K562 (cell line): ENCODE measurements around the gene CRYBG2. TPM values are rescaled to one million over a fixed set of nuclear protein-coding genes. Genes with fewer than 3 reads are reported as not detected.
A peak's percentile ranks its signal among the peaks of the same experiment; 100 is the strongest.

Experiments
- C11orf30 ChIP-seq: fragments of 450-650 bp; IDR thresholded peaks from 2 replicates; pipeline ENCODE4 v1.6.1; 2016; ENCODE audit warnings: low read depth, mild to moderate bottlenecking
- ESRRB ChIP-seq: fragments of 250-450 bp; sonication (Bioruptor Pico); IDR thresholded peaks from 2 replicates; pipeline ENCODE4 v1.5.0; 2020; ENCODE audit warnings: mild to moderate bottlenecking, moderate library complexity, borderline replicate concordance
- ETV6 ChIP-seq, 3 experiments: fragments of 150-350 bp in 1 of 3; sonication (generic) in 1 of 3; formaldehyde crosslinking in 1 of 3; IDR thresholded peaks; 2 replicates each; pipeline versions ENCODE4 v1.6.1 to v1.8.0; 2014 to 2022; ENCODE audit warnings: borderline replicate concordance in 2 of 3, low read depth in 2 of 3, antibody characterized with exemption in 1 of 3, low read length in 1 of 3, mild to moderate bottlenecking in 1 of 3, missing genetic modification reagents in 1 of 3
- GTF2A2 ChIP-seq: IDR thresholded peaks from 2 replicates; pipeline ENCODE4 v1.6.1; 2016; ENCODE audit warnings: mild to moderate bottlenecking, missing genetic modification characterization, missing compliant biosample characterization
- LCOR ChIP-seq: sonication (generic); formaldehyde crosslinking; IDR thresholded peaks from 2 replicates; pipeline ENCODE4 v1.8.0; 2022; ENCODE audit warnings: mild to moderate bottlenecking, missing genetic modification reagents
- MTA3 ChIP-seq: fragments of 450-650 bp; formaldehyde crosslinking; IDR thresholded peaks from 2 replicates; pipeline ENCODE4 v1.6.1; 2017; ENCODE audit warnings: mild to moderate bottlenecking, borderline replicate concordance
- POLR2AphosphoS5 ChIP-seq: IDR thresholded peaks from 2 replicates; pipeline ENCODE4 v1.6.1; 2011; ENCODE audit warnings: mild to moderate bottlenecking, low read depth, low read length, moderate library complexity; ENCODE audit not compliant: control insufficient read depth, insufficient read depth
- RB1 ChIP-seq: fragments of 450-650 bp; IDR thresholded peaks from 2 replicates; pipeline ENCODE4 v1.6.1; 2017; ENCODE audit warnings: low read depth, mild to moderate bottlenecking
- RCOR1 ChIP-seq, 2 experiments: IDR thresholded peaks; 2 replicates each; pipeline ENCODE4 v1.6.1; 2012; ENCODE audit warnings: low read depth in 2 of 2, low read length in 2 of 2, borderline replicate concordance in 1 of 2, improper control_type of control experiment in 1 of 2
- SAFB ChIP-seq: fragments of 200-400 bp; formaldehyde crosslinking; IDR thresholded peaks from 2 replicates; pipeline ENCODE4 v1.6.1; 2017; ENCODE audit warnings: low read depth, low read length, borderline replicate concordance
- SMARCB1 ChIP-seq: IDR thresholded peaks from 2 replicates; pipeline ENCODE4 v1.6.1; 2011; ENCODE audit warnings: improper control_type of control experiment, low read depth; ENCODE audit not compliant: insufficient read length
- SMARCC2 ChIP-seq: fragments of 450-650 bp; IDR thresholded peaks from 2 replicates; pipeline ENCODE4 v1.6.1; 2017; ENCODE audit warnings: antibody characterized with exemption, moderate library complexity, mild to moderate bottlenecking, low read depth
- SRSF1 ChIP-seq: fragments of 200-400 bp; formaldehyde crosslinking; IDR thresholded peaks from 2 replicates; pipeline ENCODE4 v1.6.1; 2017; ENCODE audit warnings: mild to moderate bottlenecking, low read depth, low read length, moderate library complexity
- ZKSCAN8 ChIP-seq: fragments of 200-800 bp; sonication (Bioruptor generic); IDR thresholded peaks from 2 replicates; pipeline ENCODE4 v1.6.1; 2016; ENCODE audit warnings: missing genetic modification characterization, missing compliant biosample characterization
- ZNF253 ChIP-seq: fragments of 250-450 bp; sonication (Bioruptor Pico); conservative IDR thresholded peaks from 2 replicates; pipeline ENCODE4 v1.6.1; 2021; ENCODE audit warnings: mild to moderate bottlenecking
- ZNF764 ChIP-seq: fragments of 250-450 bp; sonication (Bioruptor Pico); IDR thresholded peaks from 2 replicates; pipeline ENCODE4 v1.4.0; 2020; ENCODE audit warnings: low read depth, mild to moderate bottlenecking, moderate library complexity
- polyA plus RNA-seq, 8 experiments: library from polyadenylated mRNA; depleted of rRNA in 4 of 8; stranded (reverse) in 5 of 8; unstranded in 3 of 8; fragments of >200 nt; fragmentation: Nextera tagmentation in 2 of 8; fragmentation: Illumina TruSeq in 1 of 8; extraction: Ambion mirVana in 2 of 8; extraction: Trizol in 1 of 8; gene quantifications; 2 replicates each; pipeline versions ENCODE4 v1.2.1 to v1.2.3, GENCODE V29; 2011 to 2014; ENCODE audit warnings: inconsistent platforms in 1 of 8, missing spikeins in 1 of 8
- total RNA-seq, 7 experiments: library from RNA; depleted of rRNA in 6 of 7; stranded (reverse); fragments of >200 nt in 6 of 7; fragmentation: Illumina TruSeq in 2 of 7; extraction: Trizol in 2 of 7; gene quantifications; 2 replicates each; pipeline versions ENCODE4 v1.2.1 to v1.2.3, GENCODE V29; 2011 to 2021; ENCODE audit warnings: low replicate concordance in 1 of 7
- TF ChIP-seq, protein P1 (sequence below): fragments of 450-650 bp; formaldehyde crosslinking; IDR thresholded peaks from 2 replicates; pipeline ENCODE4 v1.4.0; 2022; ENCODE audit warnings: missing genetic modification characterization
- TF ChIP-seq, protein P2 (sequence below): fragments of 250-450 bp; sonication (Bioruptor Pico); IDR thresholded peaks from 2 replicates; pipeline ENCODE4 v1.8.0; 2021; ENCODE audit warnings: moderate library complexity, mild to moderate bottlenecking, inconsistent platforms
- TF ChIP-seq, protein P3 (sequence below): fragments of 200-800 bp; sonication (Bioruptor generic); IDR thresholded peaks from 2 replicates; pipeline ENCODE4 v1.6.1; 2017; ENCODE audit warnings: missing genetic modification characterization, missing compliant biosample characterization
- TF ChIP-seq, protein P4 (sequence below): fragments of 250-450 bp; sonication (Bioruptor Pico); IDR thresholded peaks from 2 replicates; pipeline ENCODE4 v1.5.0; 2020; ENCODE audit warnings: mild to moderate bottlenecking, borderline replicate concordance

The CRYBG2 gene
- total and polyA plus RNA-seq, 9 of the 15 experiments (the other 6 are each of a cell fraction or from before 2014, with no cell fraction given), result 0.39 to 8.5 (median 3.7) TPM

DNA sequence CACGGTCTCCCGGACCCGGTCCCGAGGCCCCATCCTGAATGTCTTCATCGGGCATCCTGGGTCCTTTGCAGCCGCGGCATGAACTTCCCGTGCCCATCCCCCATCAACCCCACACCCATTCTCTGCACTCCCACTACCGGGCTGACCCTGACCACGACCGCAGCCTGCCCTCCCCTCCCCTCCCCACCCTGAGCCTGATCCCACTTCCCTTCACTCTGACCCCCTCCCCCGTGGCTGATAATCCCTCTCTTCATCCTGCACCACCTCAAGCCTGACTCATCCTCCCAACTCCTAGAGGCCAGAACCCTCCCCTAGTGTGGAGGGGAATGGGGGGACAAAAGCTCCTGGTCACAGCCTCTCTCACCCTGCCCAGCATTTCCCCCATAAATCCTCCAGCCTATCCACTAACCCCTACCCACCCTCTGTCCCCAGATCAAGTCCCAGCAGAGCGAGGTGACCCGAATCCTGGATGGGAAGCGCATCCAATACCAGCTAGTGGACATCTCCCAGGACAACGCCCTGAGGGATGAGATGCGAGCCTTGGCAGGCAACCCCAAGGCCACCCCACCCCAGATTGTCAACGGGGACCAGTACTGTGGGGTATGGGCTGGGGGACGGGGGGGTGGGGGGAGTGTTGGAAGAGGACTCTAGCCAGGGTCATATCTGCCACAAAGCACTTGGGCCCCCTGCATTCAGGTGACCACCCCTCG lies 73.4 kb downstream of the CRYBG2 start (continued):
- TF ChIP-seq SRSF1, result no peak
- TF ChIP-seq, protein P1, sequence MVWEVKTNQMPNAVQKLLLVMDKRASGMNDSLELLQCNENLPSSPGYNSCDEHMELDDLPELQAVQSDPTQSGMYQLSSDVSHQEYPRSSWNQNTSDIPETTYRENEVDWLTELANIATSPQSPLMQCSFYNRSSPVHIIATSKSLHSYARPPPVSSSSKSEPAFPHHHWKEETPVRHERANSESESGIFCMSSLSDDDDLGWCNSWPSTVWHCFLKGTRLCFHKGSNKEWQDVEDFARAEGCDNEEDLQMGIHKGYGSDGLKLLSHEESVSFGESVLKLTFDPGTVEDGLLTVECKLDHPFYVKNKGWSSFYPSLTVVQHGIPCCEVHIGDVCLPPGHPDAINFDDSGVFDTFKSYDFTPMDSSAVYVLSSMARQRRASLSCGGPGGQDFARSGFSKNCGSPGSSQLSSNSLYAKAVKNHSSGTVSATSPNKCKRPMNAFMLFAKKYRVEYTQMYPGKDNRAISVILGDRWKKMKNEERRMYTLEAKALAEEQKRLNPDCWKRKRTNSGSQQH, result 0 out of 2 replicates have a peak, but pooled peaks have one; percentile 8
- no peak for TF ChIP-seq ZKSCAN8
- TF ChIP-seq RCOR1 (IDR thresholded peaks at IDR 0.05; ENCODE audit: borderline replicate concordance in 1 of 2, low read depth in 2 of 2, low read length in 2 of 2), result 0 out of 4 replicates have a peak, but pooled peaks of 1 of the 2 experiments have one; percentile 19
- TF ChIP-seq C11orf30, result no peak
- TF ChIP-seq SAFB, result no peak
- TF ChIP-seq POLR2AphosphoS5, result no peak; the same call in 1 of the 2 replicates
- 0 out of 2 replicates have a peak, but pooled peaks have one; percentile 36 for TF ChIP-seq SMARCC2
- TF ChIP-seq ESRRB (CRISPR knock-in tag), result no peak
- TF ChIP-seq, protein P2, sequence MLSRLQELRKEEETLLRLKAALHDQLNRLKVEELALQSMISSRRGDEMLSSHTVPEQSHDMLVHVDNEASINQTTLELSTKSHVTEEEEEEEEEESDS (CRISPR knock-in tag), result no peak
- no peak for TF ChIP-seq MTA3
- TF ChIP-seq, protein P3, sequence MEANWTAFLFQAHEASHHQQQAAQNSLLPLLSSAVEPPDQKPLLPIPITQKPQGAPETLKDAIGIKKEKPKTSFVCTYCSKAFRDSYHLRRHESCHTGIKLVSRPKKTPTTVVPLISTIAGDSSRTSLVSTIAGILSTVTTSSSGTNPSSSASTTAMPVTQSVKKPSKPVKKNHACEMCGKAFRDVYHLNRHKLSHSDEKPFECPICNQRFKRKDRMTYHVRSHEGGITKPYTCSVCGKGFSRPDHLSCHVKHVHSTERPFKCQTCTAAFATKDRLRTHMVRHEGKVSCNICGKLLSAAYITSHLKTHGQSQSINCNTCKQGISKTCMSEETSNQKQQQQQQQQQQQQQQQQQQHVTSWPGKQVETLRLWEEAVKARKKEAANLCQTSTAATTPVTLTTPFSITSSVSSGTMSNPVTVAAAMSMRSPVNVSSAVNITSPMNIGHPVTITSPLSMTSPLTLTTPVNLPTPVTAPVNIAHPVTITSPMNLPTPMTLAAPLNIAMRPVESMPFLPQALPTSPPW, result peak; percentile 47; the same call in 1 of the 2 replicates
- no peak for TF ChIP-seq GTF2A2 (tag)
- no peak for TF ChIP-seq SMARCB1
- no peak for TF ChIP-seq LCOR (CRISPR knock-in tag)
- TF ChIP-seq ETV6 (IDR thresholded peaks at IDR 0.05; ENCODE audit: borderline replicate concordance in 1 of 2, low read depth in 2 of 2, low read length in 1 of 2), result no peak
- 0 out of 2 replicates have a peak, but pooled peaks have one; percentile 11 for TF ChIP-seq ETV6 (CRISPR knock-in tag; IDR thresholded peaks at IDR 0.05; ENCODE audit: borderline replicate concordance)
- no peak for TF ChIP-seq RB1
- TF ChIP-seq ZNF764, result no peak
- TF ChIP-seq, protein P4, sequence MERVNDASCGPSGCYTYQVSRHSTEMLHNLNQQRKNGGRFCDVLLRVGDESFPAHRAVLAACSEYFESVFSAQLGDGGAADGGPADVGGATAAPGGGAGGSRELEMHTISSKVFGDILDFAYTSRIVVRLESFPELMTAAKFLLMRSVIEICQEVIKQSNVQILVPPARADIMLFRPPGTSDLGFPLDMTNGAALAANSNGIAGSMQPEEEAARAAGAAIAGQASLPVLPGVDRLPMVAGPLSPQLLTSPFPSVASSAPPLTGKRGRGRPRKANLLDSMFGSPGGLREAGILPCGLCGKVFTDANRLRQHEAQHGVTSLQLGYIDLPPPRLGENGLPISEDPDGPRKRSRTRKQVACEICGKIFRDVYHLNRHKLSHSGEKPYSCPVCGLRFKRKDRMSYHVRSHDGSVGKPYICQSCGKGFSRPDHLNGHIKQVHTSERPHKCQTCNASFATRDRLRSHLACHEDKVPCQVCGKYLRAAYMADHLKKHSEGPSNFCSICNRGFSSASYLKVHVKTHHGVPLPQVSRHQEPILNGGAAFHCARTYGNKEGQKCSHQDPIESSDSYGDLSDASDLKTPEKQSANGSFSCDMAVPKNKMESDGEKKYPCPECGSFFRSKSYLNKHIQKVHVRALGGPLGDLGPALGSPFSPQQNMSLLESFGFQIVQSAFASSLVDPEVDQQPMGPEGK (CRISPR knock-in tag), result 0 out of 2 replicates have a peak, but pooled peaks have one; percentile 25
- no peak for TF ChIP-seq ZNF253 (CRISPR knock-in tag)
